ENCODE results near the gene LARGE1. TPM values are rescaled to one million over a fixed set of nuclear protein-coding genes. Genes with fewer than 3 reads are reported as not detected.
"Not testable (repeated sequence)": the region's sequence is repeated elsewhere in the genome, so short reads cannot be mapped to it uniquely, and the experiment has no call there.

Gene LARGE1
- polyA plus RNA-seq, 3 donors from 2014 or later: 0.04 to 0.29 TPM; not detected in 1

GRCh38 chr22:33470456-33470855 lies 449.8 kb downstream of the LARGE1 start:
- H3K4me3 Mint-ChIP-seq: no peak overlapping the region
- DNase-seq: no peak
- peaks cover 0 to 3% (median 2%) of the 10 kb centered on the region in 3 donors for H3K27me3 Mint-ChIP-seq (ENCODE audit: low read depth in 3 of 3)
- H3K36me3 Mint-ChIP-seq: no peaks in the 10 kb centered on the region
- H3K4me1 Mint-ChIP-seq: no peaks in the 10 kb centered on the region
- no peaks in the 10 kb centered on the region for H3K9me3 Mint-ChIP-seq
- no peak overlapping the region for H3K27ac Mint-ChIP-seq

GRCh38 chr22:33467620-33468095 lies 452.6 kb downstream of the LARGE1 start:
- no peak overlapping the region for H3K4me3 Mint-ChIP-seq
- no peaks in the 10 kb centered on the region for H3K4me1 Mint-ChIP-seq
- no peaks in the 10 kb centered on the region for H3K36me3 Mint-ChIP-seq
- DNase-seq: no peak
- no peaks in the 10 kb centered on the region for H3K9me3 Mint-ChIP-seq
- H3K27ac Mint-ChIP-seq: no peak overlapping the region
- peaks cover 0 to 2% (median 0%) of the 10 kb centered on the region in 3 donors for H3K27me3 Mint-ChIP-seq (ENCODE audit: low read depth in 3 of 3)

- no peak overlapping the region for H3K27ac Mint-ChIP-seq
- H3K9me3 Mint-ChIP-seq: peaks cover 0 to 2% (median under 1%) of the 10 kb centered on the region in 6 donors
- H3K27me3 Mint-ChIP-seq (ENCODE audit: low read depth in 3 of 3): peaks cover 0 to 2% (median 0%) of the 10 kb centered on the region in 3 donors
- H3K36me3 Mint-ChIP-seq: no peaks in the 10 kb centered on the region
- no peak overlapping the region for H3K4me3 Mint-ChIP-seq
- DNase-seq: no peak
- H3K4me1 Mint-ChIP-seq: no peaks in the 10 kb centered on the region
Observed at GRCh38 chr22:33467080-33467479, 453.2 kb downstream of the LARGE1 start.

- no peak for DNase-seq
- no peak overlapping the region for H3K4me3 Mint-ChIP-seq
- H3K4me1 Mint-ChIP-seq: no peaks in the 10 kb centered on the region
- no peak overlapping the region for H3K27ac Mint-ChIP-seq
- peaks cover 0 to 3% (median 0%) of the 10 kb centered on the region in 3 donors for H3K27me3 Mint-ChIP-seq (ENCODE audit: low read depth in 3 of 3)
- no peaks in the 10 kb centered on the region for H3K36me3 Mint-ChIP-seq
- peaks cover 0 to 12% (median 5%) of the 10 kb centered on the region in 6 donors for H3K9me3 Mint-ChIP-seq
Observed at GRCh38 chr22:33465554-33465953, 454.7 kb downstream of the LARGE1 start.

GRCh38 chr22:33464698-33465097 lies 455.6 kb downstream of the LARGE1 start:
- Mint-ChIP-seq H3K27me3 (ENCODE audit: low read depth in 3 of 3) (peaks cover 0 to 7% (median 0%) of the 10 kb centered on the region in 3 donors), H3K36me3 (no peaks in the 10 kb centered on the region), H3K4me1 (no peaks in the 10 kb centered on the region), H3K27ac (no peak overlapping the region), H3K4me3 (no peak overlapping the region), H3K9me3 (peaks cover 0 to 12% (median 6%) of the 10 kb centered on the region in 6 donors)
- no peak for DNase-seq

GRCh38 chr22:33461698-33462434 lies 458.4 kb downstream of the LARGE1 start:
- Mint-ChIP-seq H3K27me3 (ENCODE audit: low read depth in 3 of 3) (peaks cover 0 to 8% (median 0%) of the 10 kb centered on the region in 3 donors), H3K4me1 (no peaks in the 10 kb centered on the region), H3K27ac (no peak overlapping the region), H3K4me3 (no peak overlapping the region), H3K9me3 (peaks cover 0 to 12% (median 6%) of the 10 kb centered on the region in 6 donors), H3K36me3 (no peaks in the 10 kb centered on the region)
- no peak for DNase-seq

GRCh38 chr22:33461245-33461644 lies 459.0 kb downstream of the LARGE1 start:
- peaks cover 0 to 12% (median 6%) of the 10 kb centered on the region in 6 donors for H3K9me3 Mint-ChIP-seq
- DNase-seq: not testable (repeated sequence)

GRCh38 chr22:33459137-33459536 lies 461.1 kb downstream of the LARGE1 start:
- no peaks in the 10 kb centered on the region for H3K36me3 Mint-ChIP-seq
- H3K4me1 Mint-ChIP-seq: no peaks in the 10 kb centered on the region
- no peak overlapping the region for H3K27ac Mint-ChIP-seq
- H3K9me3 Mint-ChIP-seq: peaks cover 0 to 13% (median 8%) of the 10 kb centered on the region in 6 donors
- DNase-seq: no peak
- no peak overlapping the region for H3K4me3 Mint-ChIP-seq
- H3K27me3 Mint-ChIP-seq (ENCODE audit: low read depth in 3 of 3): peaks cover 0 to 6% (median 0%) of the 10 kb centered on the region in 3 donors

More at GRCh38 chr22:33461245-33461644, 459.0 kb downstream of the LARGE1 start:
- not testable (repeated sequence) for H3K27ac Mint-ChIP-seq; H3K4me1 Mint-ChIP-seq; H3K27me3 Mint-ChIP-seq (ENCODE audit: low read depth in 3 of 3); H3K36me3 Mint-ChIP-seq; H3K4me3 Mint-ChIP-seq

- no peak overlapping the region for H3K4me3 Mint-ChIP-seq
- peaks cover 0 to 11% (median 3%) of the 10 kb centered on the region in 6 donors for H3K9me3 Mint-ChIP-seq
- no peak for DNase-seq
- H3K27me3 Mint-ChIP-seq (ENCODE audit: low read depth in 3 of 3): peaks cover 1 to 6% (median 2%) of the 10 kb centered on the region in 3 donors
- no peak overlapping the region for H3K27ac Mint-ChIP-seq
- H3K36me3 Mint-ChIP-seq: no peaks in the 10 kb centered on the region
- no peaks in the 10 kb centered on the region for H3K4me1 Mint-ChIP-seq
Observed at GRCh38 chr22:33456511-33456910, 463.8 kb downstream of the LARGE1 start.

GRCh38 chr22:33455036-33455435 lies 465.2 kb downstream of the LARGE1 start:
- Mint-ChIP-seq H3K9me3 (peaks cover 0 to 6% (median 0%) of the 10 kb centered on the region in 6 donors), H3K36me3 (no peaks in the 10 kb centered on the region), H3K27ac (no peak overlapping the region), H3K4me3 (no peak overlapping the region), H3K4me1 (no peaks in the 10 kb centered on the region), H3K27me3 (ENCODE audit: low read depth in 3 of 3) (peaks cover 1 to 2% (median 2%) of the 10 kb centered on the region in 3 donors)
- DNase-seq: no peak

GRCh38 chr22:33451866-33452469 lies 468.3 kb downstream of the LARGE1 start:
- Mint-ChIP-seq H3K4me1 (no peaks in the 10 kb centered on the region), H3K27me3 (ENCODE audit: low read depth in 3 of 3) (peaks cover 2 to 3% (median 3%) of the 10 kb centered on the region in 3 donors), H3K27ac (no peak overlapping the region), H3K4me3 (no peak overlapping the region), H3K9me3 (peaks cover 0 to 8% (median 0%) of the 10 kb centered on the region in 6 donors), H3K36me3 (no peaks in the 10 kb centered on the region)
- DNase-seq: no peak

- DNase-seq: no peak
- no peaks in the 10 kb centered on the region for H3K4me1 Mint-ChIP-seq
- peaks cover 0 to 6% (median 0%) of the 10 kb centered on the region in 6 donors for H3K9me3 Mint-ChIP-seq
- H3K36me3 Mint-ChIP-seq: no peaks in the 10 kb centered on the region
- H3K27me3 Mint-ChIP-seq (ENCODE audit: low read depth in 3 of 3): peaks cover 2 to 3% (median 3%) of the 10 kb centered on the region in 3 donors
- no peak overlapping the region for H3K4me3 Mint-ChIP-seq
- no peak overlapping the region for H3K27ac Mint-ChIP-seq
Observed at GRCh38 chr22:33450756-33451155, 469.5 kb downstream of the LARGE1 start.

GRCh38 chr22:33447733-33448132 lies 472.5 kb downstream of the LARGE1 start:
- Mint-ChIP-seq H3K4me3 (no peak overlapping the region), H3K9me3 (peaks cover 0 to 3% (median under 1%) of the 10 kb centered on the region in 6 donors), H3K36me3 (no peaks in the 10 kb centered on the region), H3K4me1 (no peaks in the 10 kb centered on the region), H3K27me3 (ENCODE audit: low read depth in 3 of 3) (peaks cover 2 to 4% (median 3%) of the 10 kb centered on the region in 3 donors), H3K27ac (no peak overlapping the region)
- no peak for DNase-seq

GRCh38 chr22:33443683-33444082 lies 476.6 kb downstream of the LARGE1 start:
- Mint-ChIP-seq H3K4me3 (no peak overlapping the region), H3K36me3 (no peaks in the 10 kb centered on the region), H3K4me1 (no peaks in the 10 kb centered on the region)

More at GRCh38 chr22:33443683-33444082, 476.6 kb downstream of the LARGE1 start:
- DNase-seq: no peak
- Mint-ChIP-seq H3K27ac (no peak overlapping the region), H3K9me3 (peaks cover 0 to 3% (median 0%) of the 10 kb centered on the region in 6 donors), H3K27me3 (ENCODE audit: low read depth in 3 of 3) (peaks cover 0 to 6% (median 2%) of the 10 kb centered on the region in 3 donors)

Data from immature natural killer cell (primary cell).